GM21576 (cell line): ENCODE data around the gene MIF.

Experiments
- ATAC-seq: cut with Tn5 transposase; IDR thresholded peaks from one replicate; pipeline ENCODE4 v1.9.1; 2021; ENCODE audit warnings: mild to moderate bottlenecking, moderate library complexity; ENCODE audit not compliant: unreplicated experiment

The MIF gene

GRCh38 chr22:23875801-23876200, 18.4 kb upstream of the MIF start:
- ATAC-seq, result no peak

GRCh38 chr22:23877566-23877965, 16.6 kb upstream of the MIF start:
- no peak for ATAC-seq

DNA sequence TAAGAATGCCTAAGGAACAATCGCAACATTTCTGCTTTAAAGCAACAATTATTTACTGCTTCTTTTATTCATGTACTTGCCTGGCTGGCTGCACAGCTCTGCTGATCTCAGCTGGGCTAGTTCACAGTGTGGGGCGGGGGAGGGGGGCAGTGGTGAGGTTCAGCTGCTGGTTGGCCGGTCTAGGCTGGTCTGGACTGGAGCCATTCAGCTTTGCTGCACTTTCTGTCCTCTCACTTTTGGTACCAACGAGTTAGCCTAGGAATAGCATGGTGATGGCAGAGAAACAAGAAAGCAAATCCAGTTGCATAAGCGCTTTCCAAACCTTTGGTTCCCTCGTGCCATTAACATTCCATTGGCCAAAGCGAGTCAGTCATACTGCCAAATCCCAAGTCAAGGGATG, 16.0 kb upstream of the MIF start:
- no peak for ATAC-seq

DNA sequence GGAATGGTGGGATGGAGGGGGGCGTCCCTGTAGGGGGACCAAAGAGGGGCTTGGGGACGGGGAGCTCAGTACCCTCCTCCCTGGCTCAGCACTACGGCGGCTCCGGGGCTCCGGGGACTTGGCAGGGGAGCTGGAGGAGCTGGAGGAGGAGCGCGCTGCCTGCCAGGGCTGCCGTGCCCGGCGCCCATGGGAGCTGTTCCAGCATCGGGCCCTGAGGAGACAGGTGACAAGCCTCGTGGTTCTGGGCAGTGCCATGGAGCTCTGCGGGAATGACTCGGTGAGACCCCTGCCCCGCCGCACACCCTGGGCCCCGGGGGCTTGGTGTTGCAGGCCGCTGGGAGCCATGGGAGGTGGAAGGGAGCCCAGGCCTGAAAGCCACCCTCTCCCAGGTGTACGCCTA, 11.8 kb upstream of the MIF start:
- no peak for ATAC-seq

DNA sequence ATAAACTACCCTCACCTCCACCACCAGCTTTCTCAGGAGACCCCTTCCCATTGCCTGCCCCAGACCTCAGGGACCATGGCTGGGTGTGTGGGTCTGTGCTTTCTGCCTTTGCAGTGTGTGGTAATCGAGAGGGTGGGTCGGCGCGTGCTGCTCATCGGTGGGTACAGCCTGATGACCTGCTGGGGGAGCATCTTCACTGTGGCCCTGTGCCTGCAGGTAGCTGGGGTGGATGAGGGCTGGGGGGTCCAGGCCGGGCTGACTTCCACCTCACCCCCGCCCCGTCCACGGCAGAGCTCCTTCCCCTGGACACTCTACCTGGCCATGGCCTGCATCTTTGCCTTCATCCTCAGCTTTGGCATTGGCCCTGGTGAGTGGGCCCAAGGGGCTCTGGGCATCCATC, 10.5 kb upstream of the MIF start:
- no peak for ATAC-seq

GRCh38 chr22:23884140-23884539, 10.0 kb upstream of the MIF start:
- no peak for ATAC-seq

- no peak for ATAC-seq
Measured at GRCh38 chr22:23888615-23889401, 5.4 kb upstream of the MIF start.

DNA sequence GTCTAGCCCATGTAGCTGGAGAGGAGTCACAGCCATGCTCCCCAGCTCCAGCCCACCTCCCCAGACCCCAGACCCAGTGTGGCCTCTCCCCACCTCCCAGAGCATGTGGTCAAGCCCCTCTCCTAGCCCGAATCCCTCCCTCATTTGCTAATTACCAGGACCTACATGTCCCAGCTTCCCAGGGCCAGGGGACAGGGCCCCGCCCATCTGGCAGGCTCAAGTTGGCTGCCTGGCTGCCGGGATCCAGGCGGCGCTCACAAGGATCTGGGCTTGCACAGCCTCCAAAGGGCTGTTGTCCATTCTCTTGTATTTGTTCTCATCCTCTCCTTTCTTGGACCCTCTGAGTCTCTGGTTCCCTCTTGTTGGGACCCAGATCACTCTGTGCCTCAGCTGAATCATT, 4.6 kb upstream of the MIF start:
- no peak for ATAC-seq

DNA sequence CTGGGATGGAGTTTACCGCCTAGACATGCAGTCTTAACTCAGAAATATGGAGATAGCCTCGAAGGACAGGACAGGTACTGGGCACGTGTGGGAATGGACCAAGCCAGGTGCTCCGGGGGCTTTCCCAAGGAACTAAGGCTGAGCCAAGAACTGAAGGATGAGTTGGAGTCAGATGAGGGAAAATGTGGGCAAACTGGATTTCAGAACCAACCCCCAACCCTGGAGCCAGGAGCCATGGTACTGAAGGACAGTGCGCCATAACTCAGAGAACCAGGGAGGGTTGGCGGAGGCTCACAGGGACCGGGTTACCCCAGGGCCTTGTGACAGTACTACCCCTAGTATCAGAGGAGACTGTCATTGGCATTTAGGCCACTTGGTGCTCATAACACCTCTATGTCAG, 2.5 kb upstream of the MIF start:
- no peak for ATAC-seq

DNA sequence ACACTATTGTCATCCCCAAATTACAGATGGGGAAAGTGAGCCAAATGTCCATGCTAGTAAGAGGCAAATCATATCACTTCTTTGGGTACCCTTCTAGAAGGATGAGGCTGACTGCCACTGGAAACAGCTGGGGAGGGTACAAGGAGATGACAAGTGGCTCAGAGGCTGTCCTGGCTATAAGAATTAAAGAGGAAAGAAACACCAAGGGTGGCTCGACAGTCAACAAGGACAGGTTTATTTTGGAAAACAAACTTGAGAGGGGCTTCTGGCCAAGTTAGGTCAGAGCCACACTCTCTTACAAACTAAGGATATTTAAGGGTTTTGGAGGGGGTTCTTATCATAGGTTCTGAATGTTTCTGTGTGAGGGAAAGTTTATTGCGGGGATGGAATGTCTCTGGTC, 2.1 kb upstream of the MIF start:
- no peak for ATAC-seq

DNA sequence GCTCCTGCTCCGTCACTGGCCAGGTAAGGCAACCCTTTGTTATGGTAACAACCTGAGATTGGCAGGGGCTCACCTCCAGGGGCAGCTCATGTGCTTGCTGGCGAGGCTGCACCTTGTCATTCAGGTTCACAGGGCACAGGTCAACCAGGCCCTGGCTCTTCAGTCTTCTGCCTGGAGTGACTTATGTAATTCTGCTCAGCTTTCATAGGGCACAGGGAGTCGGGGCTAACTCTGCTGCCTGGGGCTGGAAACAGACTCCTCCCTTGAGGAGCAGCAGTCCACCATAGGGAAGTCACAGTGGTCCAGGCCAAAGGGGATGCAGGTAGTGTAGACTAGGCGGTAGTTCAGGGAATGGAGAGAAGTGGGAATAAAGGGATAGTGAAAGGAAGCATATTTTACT, 1.5 kb upstream of the MIF start:
- ATAC-seq, result no peak

DNA sequence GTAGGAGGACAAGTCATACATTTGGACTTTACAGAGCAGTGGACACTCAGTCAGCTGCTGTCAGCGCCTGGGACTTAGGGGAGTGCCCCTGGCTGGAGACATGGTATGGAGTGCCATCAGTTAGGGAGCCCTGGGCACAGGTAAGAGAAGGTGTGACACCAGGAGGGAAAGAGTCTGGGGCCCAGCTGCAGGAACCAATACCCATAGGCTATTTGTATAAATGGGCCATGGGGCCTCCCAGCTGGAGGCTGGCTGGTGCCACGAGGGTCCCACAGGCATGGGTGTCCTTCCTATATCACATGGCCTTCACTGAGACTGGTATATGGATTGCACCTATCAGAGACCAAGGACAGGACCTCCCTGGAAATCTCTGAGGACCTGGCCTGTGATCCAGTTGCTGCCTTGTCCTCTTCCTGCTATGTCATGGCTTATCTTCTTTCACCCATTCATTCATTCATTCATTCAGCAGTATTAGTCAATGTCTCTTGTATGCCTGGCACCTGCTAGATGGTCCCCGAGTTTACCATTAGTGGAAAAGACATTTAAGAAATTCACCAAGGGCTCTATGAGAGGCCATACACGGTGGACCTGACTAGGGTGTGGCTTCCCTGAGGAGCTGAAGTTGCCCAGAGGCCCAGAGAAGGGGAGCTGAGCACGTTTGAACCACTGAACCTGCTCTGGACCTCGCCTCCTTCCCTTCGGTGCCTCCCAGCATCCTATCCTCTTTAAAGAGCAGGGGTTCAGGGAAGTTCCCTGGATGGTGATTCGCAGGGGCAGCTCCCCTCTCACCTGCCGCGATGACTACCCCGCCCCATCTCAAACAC, 850 bp upstream of the MIF start:
- no peak for ATAC-seq

DNA sequence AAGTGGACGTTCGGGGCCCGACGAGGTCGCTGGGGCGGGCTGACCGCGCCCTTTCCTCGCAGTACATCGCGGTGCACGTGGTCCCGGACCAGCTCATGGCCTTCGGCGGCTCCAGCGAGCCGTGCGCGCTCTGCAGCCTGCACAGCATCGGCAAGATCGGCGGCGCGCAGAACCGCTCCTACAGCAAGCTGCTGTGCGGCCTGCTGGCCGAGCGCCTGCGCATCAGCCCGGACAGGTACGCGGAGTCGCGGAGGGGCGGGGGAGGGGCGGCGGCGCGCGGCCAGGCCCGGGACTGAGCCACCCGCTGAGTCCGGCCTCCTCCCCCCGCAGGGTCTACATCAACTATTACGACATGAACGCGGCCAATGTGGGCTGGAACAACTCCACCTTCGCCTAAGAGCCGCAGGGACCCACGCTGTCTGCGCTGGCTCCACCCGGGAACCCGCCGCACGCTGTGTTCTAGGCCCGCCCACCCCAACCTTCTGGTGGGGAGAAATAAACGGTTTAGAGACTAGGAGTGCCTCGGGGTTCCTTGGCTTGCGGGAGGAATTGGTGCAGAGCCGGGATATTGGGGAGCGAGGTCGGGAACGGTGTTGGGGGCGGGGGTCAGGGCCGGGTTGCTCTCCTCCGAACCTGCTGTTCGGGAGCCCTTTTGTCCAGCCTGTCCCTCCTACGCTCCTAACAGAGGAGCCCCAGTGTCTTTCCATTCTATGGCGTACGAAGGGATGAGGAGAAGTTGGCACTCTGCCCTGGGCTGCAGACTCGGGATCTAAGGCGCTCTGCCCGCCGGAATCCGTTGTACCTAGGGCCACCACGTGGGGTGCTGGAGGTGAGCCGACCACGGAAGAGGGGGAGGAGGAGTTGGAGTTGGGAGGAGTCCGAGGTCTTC, 771 bp downstream of the MIF start:
- no peak for ATAC-seq

DNA sequence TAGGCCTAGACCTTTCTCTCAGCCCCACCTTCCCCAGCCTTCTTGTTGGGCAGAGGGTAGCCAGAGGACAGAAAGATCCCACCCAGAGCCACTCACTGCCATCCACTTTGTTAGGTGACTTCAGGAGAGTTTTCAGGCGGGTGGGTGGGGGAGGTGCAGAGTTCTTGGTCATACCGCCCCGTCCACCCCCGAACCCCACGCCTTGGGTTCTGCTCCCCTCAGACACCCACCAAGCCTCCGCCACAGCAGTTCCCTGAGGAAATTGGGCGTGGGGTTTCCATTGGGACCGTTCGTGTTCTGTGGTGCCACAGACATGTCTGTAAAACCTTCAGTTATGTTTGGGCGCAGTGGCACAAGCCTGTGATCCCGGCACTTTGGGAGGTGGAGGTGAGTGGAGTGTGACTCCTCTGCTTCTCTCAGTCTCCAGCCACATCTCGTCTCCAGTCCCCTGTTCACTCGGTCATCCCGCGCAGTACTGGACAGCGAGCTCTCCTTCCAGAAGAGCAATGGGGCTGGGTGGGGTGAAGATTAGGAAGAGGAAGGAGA, 1.5 kb downstream of the MIF start:
- ATAC-seq, result no peak

GRCh38 chr22:23896166-23896522, 2.0 kb downstream of the MIF start:
- no peak for ATAC-seq

DNA sequence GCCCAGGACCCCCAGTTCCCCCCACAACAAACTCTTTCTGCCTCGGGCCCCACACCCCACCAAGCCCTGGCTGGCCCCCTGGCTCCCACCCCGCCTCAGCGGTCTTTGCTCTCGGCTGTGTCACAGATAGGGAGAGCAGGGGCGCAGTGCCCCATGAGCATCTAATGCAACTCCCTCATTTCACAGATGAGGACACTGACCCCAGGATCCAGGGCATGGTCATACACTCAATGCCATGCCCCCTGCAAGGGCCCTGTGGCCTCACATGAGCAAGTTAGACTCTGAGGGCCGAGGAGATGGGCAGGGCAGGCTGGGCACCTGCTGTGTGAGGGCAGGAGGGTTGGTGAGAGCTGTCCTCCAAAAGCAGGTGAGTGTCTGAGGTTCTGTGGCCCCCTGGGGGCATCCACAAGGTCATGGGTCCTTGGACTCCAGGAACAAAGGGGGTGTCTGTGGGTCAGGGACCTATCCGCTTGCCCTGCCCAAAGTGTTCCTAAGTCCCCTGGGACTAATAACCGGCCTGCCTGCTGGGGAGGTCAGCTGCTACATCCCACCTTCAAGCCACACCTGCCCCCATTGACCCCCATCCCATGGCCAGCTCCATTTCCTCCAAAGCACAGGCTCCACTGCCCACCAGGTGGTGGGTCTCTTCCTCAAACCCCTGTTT, 2.5 kb downstream of the MIF start:
- ATAC-seq, result no peak

DNA sequence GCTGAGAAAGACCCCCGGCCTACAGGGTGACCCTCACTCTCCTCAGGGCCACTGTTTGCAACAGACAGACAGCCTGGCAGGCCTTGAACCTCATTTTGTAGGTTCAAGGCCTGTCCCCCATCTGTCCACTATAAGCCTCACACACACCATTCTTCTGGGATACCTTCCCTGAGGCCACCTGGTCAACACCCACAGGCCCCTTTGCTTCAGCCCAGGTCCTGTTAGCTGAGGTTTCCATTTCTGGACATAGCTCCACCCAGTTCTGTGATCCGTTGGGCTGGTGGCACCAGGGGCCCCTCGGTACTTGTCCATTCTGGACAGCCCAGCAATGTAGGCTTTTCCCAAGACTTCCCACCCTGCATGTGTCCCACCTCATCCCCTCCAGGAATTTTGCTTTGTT, 3.1 kb downstream of the MIF start:
- no peak for ATAC-seq

DNA sequence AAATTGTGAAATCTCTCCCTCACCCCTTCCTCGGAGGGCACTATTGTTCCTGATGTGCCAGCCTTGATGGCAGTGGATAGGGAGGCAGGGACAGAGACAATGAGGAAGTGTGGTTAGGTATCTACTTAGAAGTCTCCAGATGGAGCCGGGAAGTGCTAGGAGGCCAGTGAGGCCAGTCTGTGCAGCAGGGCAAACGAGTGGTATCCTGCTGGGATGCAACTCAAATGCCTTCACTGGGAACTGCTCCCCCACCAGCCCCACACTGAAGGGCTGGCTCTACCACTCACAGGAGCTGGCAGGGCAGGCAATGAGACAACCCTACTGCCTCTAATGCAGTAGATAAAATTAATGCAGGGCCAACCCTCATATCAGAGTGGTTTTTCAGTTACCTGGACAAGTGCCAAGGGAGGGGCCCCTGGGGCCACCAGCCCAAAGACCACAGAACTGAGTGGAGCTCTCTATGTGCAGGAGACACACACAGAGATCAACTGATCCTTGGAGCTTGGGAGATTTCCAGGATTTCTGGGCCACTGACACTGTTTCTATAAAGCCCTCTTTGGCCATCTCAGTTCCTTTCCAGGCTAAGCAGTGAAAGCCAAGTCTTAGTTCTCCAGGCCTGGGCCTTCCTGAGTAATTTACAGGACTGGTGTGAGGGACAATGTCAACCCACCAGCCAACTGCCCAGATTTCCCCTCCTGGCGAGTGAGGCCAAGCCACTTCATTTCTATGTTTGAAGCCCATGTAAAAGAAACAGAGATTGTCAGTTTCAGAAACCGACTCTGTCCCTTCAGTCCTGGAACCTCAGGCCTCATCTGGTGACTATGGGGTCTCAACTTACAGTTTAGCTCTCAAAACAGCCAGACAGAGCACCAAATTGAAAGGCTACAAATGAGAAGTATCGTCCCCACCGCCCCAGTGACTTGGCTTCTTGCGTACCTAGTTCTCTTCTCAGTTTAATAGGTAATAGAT, 4.1 kb downstream of the MIF start:
- no peak for ATAC-seq

- ATAC-seq, result no peak
Measured at GRCh38 chr22:23899042-23899745, 5.0 kb downstream of the MIF start.
